HepG2 (cell line): ENCODE results near the gene NCS1. TPM values are rescaled to one million over a fixed set of nuclear protein-coding genes. Genes with fewer than 3 reads are reported as not detected.

ENCODE experiments used
- ATAC-seq: fragments of 200-7000 bp; cut with Tn5 transposase; 3 replicates; pipeline ENCODE4 v1.9.1; 2020; ENCODE audit warnings: mild to moderate bottlenecking, moderate library complexity
- BruUV-seq: library from RNA; stranded (reverse); fragments of 400-500 nt; replicated peaks from 2 replicates; lab custom pipeline; 2021; lab: Mats Ljungman, UMichigan
- CTCF ChIA-PET: fragments of 300-600 bp; formaldehyde crosslinking; extraction: SDS; loops from one replicate; lab custom pipeline; 2021; ENCODE audit warnings: low total read pairs, inconsistent platforms, low intra/inter-chr PET ratio; lab: Yijun Ruan, JAX
- POLR2A ChIA-PET: fragments of 350-600 bp; sonication (Branson Sonifier 250); formaldehyde crosslinking; loops from one replicate; lab custom pipeline; 2020; ENCODE audit warnings: antibody characterized with exemption, inconsistent platforms; lab: Yijun Ruan, JAX
- DNase-seq: peaks from one replicate; pipeline ENCODE4 v3.0.0-alpha.2; 2015; ENCODE audit warnings: low spot score
- FAIRE-seq: peaks from 3 replicates; lab custom pipeline; 2011; peaks lifted over from hg19 to GRCh38; lab: Jason Lieb, UNC
- H2AFZ ChIP-seq: one replicate; pipeline ENCODE4 v1.6.1; 2011; ENCODE audit warnings: low read length, inconsistent platforms
- H3K27ac ChIP-seq: fragments of 300-600 bp; 3 replicates; pipeline ENCODE4 v1.8.0; 2011; ENCODE audit warnings: mixed run types, mild to moderate bottlenecking, mixed read lengths, low read length, inconsistent platforms; ENCODE audit not compliant: insufficient read depth; ENCODE audit errors: extremely low read length
- H3K27me3 ChIP-seq, 2 experiments: fragments of 200-600 bp in 1 of 2; 2 replicates in 1 of 2; 3 replicates in 1 of 2; pipeline versions ENCODE4 v1.6.0 to v1.8.0; 2011; ENCODE audit warnings: low read length in 2 of 2, mild to moderate bottlenecking in 2 of 2, moderate library complexity in 2 of 2, inconsistent platforms in 1 of 2; ENCODE audit not compliant: insufficient read depth in 2 of 2, control insufficient read depth in 1 of 2
- H3K36me3 ChIP-seq, 2 experiments: fragments of 200-600 bp in 1 of 2; replicated peaks in 1 of 2; 2 replicates in 1 of 2; 3 replicates in 1 of 2; pipeline versions ENCODE4 v1.5.1 to v1.8.0; 2011; ENCODE audit warnings: low read length in 2 of 2, inconsistent platforms in 1 of 2; ENCODE audit not compliant: insufficient read depth in 2 of 2, control insufficient read depth in 1 of 2
- H3K4me1 ChIP-seq: 2 replicates; pipeline ENCODE4 v1.5.1; 2012; ENCODE audit warnings: low read length, inconsistent platforms; ENCODE audit not compliant: insufficient read depth
- H3K4me2 ChIP-seq: 2 replicates; pipeline ENCODE4 v1.6.0; 2011; ENCODE audit warnings: low read depth, low read length, inconsistent platforms
- H3K4me3 ChIP-seq, 3 experiments: fragments of 200-600 bp in 1 of 3; sonication (generic), shearing (Covaris generic) in 1 of 3; replicated peaks in 1 of 3; 2 replicates each; pipeline ENCODE4 v1.5.1; 2011 to 2016; ENCODE audit warnings: low read length in 3 of 3, inconsistent platforms in 2 of 3, low read depth in 2 of 3, mild to moderate bottlenecking in 2 of 3, control low read depth in 1 of 3, mixed read lengths in 1 of 3; ENCODE audit not compliant: insufficient read depth in 1 of 3
- H3K79me2 ChIP-seq: one replicate; pipeline ENCODE4 v1.6.1; 2011; ENCODE audit warnings: low read length, inconsistent platforms; ENCODE audit not compliant: insufficient read depth
- H3K9ac ChIP-seq: 2 replicates; pipeline ENCODE4 v1.6.0; 2011; ENCODE audit warnings: mild to moderate bottlenecking, low read depth, low read length, inconsistent platforms; ENCODE audit not compliant: insufficient read depth
- H3K9me3 ChIP-seq: 2 replicates; pipeline ENCODE4 v1.5.1; 2012; ENCODE audit warnings: mild to moderate bottlenecking, low read length
- H4K20me1 ChIP-seq: 2 replicates; pipeline ENCODE4 v1.6.0; 2011; ENCODE audit warnings: inconsistent platforms, mild to moderate bottlenecking, low read length, moderate library complexity; ENCODE audit not compliant: insufficient read depth
- ETS1 ChIP-seq: sonication (generic); formaldehyde crosslinking; IDR thresholded peaks from 2 replicates; pipeline ENCODE4 v1.4.0; 2020; ENCODE audit warnings: missing genetic modification reagents
- HBP1 ChIP-seq: IDR thresholded peaks from 2 replicates; pipeline ENCODE4 v1.6.1; 2016; ENCODE audit warnings: low read depth, control low read depth
- HNF4G ChIP-seq, 2 experiments: sonication (generic) in 1 of 2; formaldehyde crosslinking in 1 of 2; IDR thresholded peaks; 2 replicates each; pipeline versions ENCODE4 v1.4.0 to v1.6.1; 2011 to 2020; ENCODE audit warnings: borderline replicate concordance in 2 of 2, low read depth in 2 of 2, mild to moderate bottlenecking in 2 of 2, low read length in 1 of 2, missing genetic modification reagents in 1 of 2, moderate library complexity in 1 of 2
- MTA3 ChIP-seq: sonication (generic); formaldehyde crosslinking; IDR thresholded peaks from 2 replicates; pipeline ENCODE4 v1.4.0; 2020; ENCODE audit warnings: missing genetic modification reagents
- NR0B2 ChIP-seq: sonication (generic); formaldehyde crosslinking; IDR thresholded peaks from 2 replicates; pipeline ENCODE4 v1.4.0; 2020; ENCODE audit warnings: mild to moderate bottlenecking, missing genetic modification reagents
- PHF20 ChIP-seq: sonication (generic); formaldehyde crosslinking; IDR thresholded peaks from 2 replicates; pipeline ENCODE4 v1.5.0; 2020; ENCODE audit warnings: mild to moderate bottlenecking, missing genetic modification reagents
- SRSF9 ChIP-seq: fragments of 200-400 bp; formaldehyde crosslinking; IDR thresholded peaks from 2 replicates; pipeline ENCODE4 v1.6.1; 2018; ENCODE audit warnings: borderline replicate concordance, mild to moderate bottlenecking, low read depth, low read length; ENCODE audit not compliant: insufficient read depth, poor library complexity, severe bottlenecking
- TGIF2 ChIP-seq: IDR thresholded peaks from 2 replicates; pipeline ENCODE4 v1.6.1; 2016; ENCODE audit warnings: control low read depth, missing compliant biosample characterization
- ZBTB8A ChIP-seq: sonication (generic); formaldehyde crosslinking; IDR thresholded peaks from 2 replicates; pipeline ENCODE4 v1.4.0; 2020; ENCODE audit warnings: mild to moderate bottlenecking, low read depth, missing genetic modification reagents, borderline replicate concordance
- ZNF580 ChIP-seq: IDR thresholded peaks from 2 replicates; pipeline ENCODE4 v1.6.1; 2016; ENCODE audit warnings: low read depth, borderline replicate concordance
- ZZZ3 ChIP-seq: sonication (generic); formaldehyde crosslinking; IDR thresholded peaks from 2 replicates; pipeline ENCODE4 v1.4.0; 2020; ENCODE audit warnings: missing genetic modification reagents, mild to moderate bottlenecking, borderline replicate concordance
- WGBS: methylation state at CpG from one replicate; pipeline ENCODE4 v1.1.6; 2017; ENCODE audit warnings: low lambda C conversion rate; 5-methylcytosine and 5-hydroxymethylcytosine counted together
- in situ Hi-C: cut with HindIII; loops from 2 replicates; pipeline ENCODE4 v1.10.0; 2017; ENCODE audit warnings: low pct_unique_long_range_greater_than_20kb; ENCODE audit not compliant: extremely low pct_ligation_motif_present
- intact Hi-C: fragments of 100-400 bp; cut with micrococcal nuclease; formaldehyde crosslinking; loops from one replicate; pipeline ENCODE4 v1.10.0; 2022; ENCODE audit not compliant: unreplicated experiment
- polyA plus RNA-seq, 8 experiments: library from polyadenylated mRNA; depleted of rRNA in 3 of 8; stranded (reverse) in 7 of 8; unstranded in 1 of 8; fragments of >200 nt; fragmentation: Illumina TruSeq in 4 of 8; extraction: Trizol in 4 of 8; gene quantifications; 2 replicates each; pipeline versions ENCODE4 v1.2.1 to v1.2.3, GENCODE V29; 2011 to 2016; ENCODE audit warnings: low read depth in 4 of 8, missing spikeins in 1 of 8, mixed read lengths in 1 of 8; ENCODE audit not compliant: insufficient read depth in 1 of 8
- total RNA-seq, 5 experiments: library from RNA; depleted of rRNA; stranded (reverse); fragments of >200 nt; fragmentation: Illumina TruSeq; extraction: Trizol; gene quantifications; 2 replicates each; pipeline ENCODE4 v1.2.3, GENCODE V29; 2016; ENCODE audit warnings: low read depth in 1 of 5

NCS1 gene
- total and polyA plus RNA-seq, 2 of the 13 experiments (the other 11 are each of a cell fraction or from before 2014, with no cell fraction given) = 4.7 to 6.1 TPM

- DNase-seq (no peak), FAIRE-seq (no peak)
- no peaks in the 10 kb centered on the region for H3K36me3 ChIP-seq
- CTCF ChIA-PET = no interaction called here
- WGBS = 58% methylated on average over 2 of the region's 3 CpGs
- H3K27me3 ChIP-seq = peaks cover 0 to 2% of the 10 kb centered on the region in 2 experiments; a peak in 2 of 5 replicates
- POLR2A ChIA-PET = no interaction called here
- in situ Hi-C loops = no loop called here
- TF ChIP-seq SRSF9 (no peak), MTA3 (CRISPR knock-in tag) (no peak), ETS1 (CRISPR knock-in tag) (no peak), ZZZ3 (no peak), HNF4G (IDR thresholded peaks at IDR 0.05; ENCODE audit: borderline replicate concordance, low read depth, low read length) (no peak), HNF4G (CRISPR knock-in tag; IDR thresholded peaks at IDR 0.05; ENCODE audit: borderline replicate concordance, low read depth) (no peak), NR0B2 (CRISPR knock-in tag) (no peak), ZNF580 (CRISPR knock-in tag) (no peak), TGIF2 (CRISPR knock-in tag) (no peak), HBP1 (CRISPR knock-in tag) (no peak), ZBTB8A (no peak), PHF20 (no peak)
- TF ChIP-seq, all 625 proteins: peak for 0
- no TSS peak for BruUV-seq
- no peaks in the 10 kb centered on the region for H3K9me3 ChIP-seq
- no peaks in the 10 kb centered on the region for H4K20me1 ChIP-seq
- no peak overlapping the region for H3K27ac ChIP-seq
- no peaks in the 10 kb centered on the region for H3K79me2 ChIP-seq
- intact Hi-C loops = no loop called here
- H3K4me3 ChIP-seq = no peak overlapping the region
- no peak overlapping the region for H3K4me2 ChIP-seq
- ATAC-seq = no peak
- H3K9ac ChIP-seq = no peak overlapping the region
- peaks cover 33% of the 10 kb centered on the region for H3K4me1 ChIP-seq
- H2AFZ ChIP-seq = no peak overlapping the region
Observed at GRCh38 chr9:130154816-130155215, 17.4 kb upstream of the NCS1 start.
